CD8-positive, alpha-beta memory T cell (primary cell): ENCODE data around the gene ADIPOR2. TPM values are rescaled to one million over a fixed set of nuclear protein-coding genes. Genes with fewer than 3 reads are reported as not detected.
"Not testable (repeated sequence)": the region's sequence is repeated elsewhere in the genome, so short reads cannot be mapped to it uniquely, and the experiment has no call there.

Source experiments
- CTCF ChIA-PET: fragments of 350-600 bp; sonication (Branson Sonifier 250); formaldehyde crosslinking; loops from one replicate; lab custom pipeline; 2021; ENCODE audit warnings: antibody characterized with exemption; lab: Charles Lee
- POLR2A ChIA-PET: fragments of 350-600 bp; sonication (Branson Sonifier 250); formaldehyde crosslinking; loops from one replicate; lab custom pipeline; 2021; ENCODE audit warnings: antibody characterized with exemption; lab: Charles Lee
- DNase-seq, 5 donors: peaks; one replicate each; pipeline versions ENCODE4 v3.0.0 to v3.0.0-alpha.2; 2020 to 2022; ENCODE audit warnings: mixed read lengths in 1 of 5
- H3K27ac ChIP-seq: one replicate; pipeline ENCODE4 v1.7.0; 2013; ENCODE audit warnings: low read depth, mild to moderate bottlenecking, low read length, moderate library complexity
- H3K27me3 ChIP-seq: 2 replicates; pipeline ENCODE4 v1.7.0; 2013; ENCODE audit warnings: low read length, mild to moderate bottlenecking; ENCODE audit not compliant: insufficient read depth, poor library complexity, severe bottlenecking
- H3K36me3 ChIP-seq: 2 replicates; pipeline ENCODE4 v1.7.0; 2013; ENCODE audit warnings: mild to moderate bottlenecking, low read length, moderate library complexity; ENCODE audit not compliant: insufficient read depth
- H3K4me1 ChIP-seq: 2 replicates; pipeline ENCODE4 v1.7.0; 2013; ENCODE audit warnings: mild to moderate bottlenecking, low read length, moderate library complexity; ENCODE audit not compliant: insufficient read depth
- H3K4me3 ChIP-seq: 2 replicates; pipeline ENCODE4 v1.7.0; 2013; ENCODE audit warnings: mild to moderate bottlenecking, low read length
- H3K9me3 ChIP-seq: 2 replicates; pipeline ENCODE4 v1.7.0; 2013; ENCODE audit warnings: mild to moderate bottlenecking, low read length
- H3K27ac Mint-ChIP-seq, 8 donors: one replicate each; pipeline ENCODE4 v1.8.0; 2020 to 2021; ENCODE audit warnings: mixed read lengths in 8 of 8, mild to moderate bottlenecking in 6 of 8, inconsistent platforms in 3 of 8, moderate library complexity in 3 of 8
- H3K27me3 Mint-ChIP-seq, 2 donors: one replicate each; pipeline ENCODE4 v1.8.0; 2020 to 2021; ENCODE audit warnings: mixed read lengths in 2 of 2, mild to moderate bottlenecking in 1 of 2, moderate library complexity in 1 of 2
- H3K36me3 Mint-ChIP-seq, 3 donors: one replicate each; pipeline ENCODE4 v1.8.0; 2020 to 2021; ENCODE audit warnings: mixed read lengths in 3 of 3, inconsistent platforms in 1 of 3, mild to moderate bottlenecking in 1 of 3
- H3K4me1 Mint-ChIP-seq, 3 donors: one replicate each; pipeline ENCODE4 v1.8.0; 2020 to 2021; ENCODE audit warnings: mixed read lengths in 3 of 3, inconsistent platforms in 1 of 3, mild to moderate bottlenecking in 1 of 3
- H3K4me3 Mint-ChIP-seq, 7 donors: one replicate each; pipeline ENCODE4 v1.8.0; 2020 to 2021; ENCODE audit warnings: mixed read lengths in 7 of 7, mild to moderate bottlenecking in 6 of 7, moderate library complexity in 4 of 7, inconsistent platforms in 2 of 7
- H3K9me3 Mint-ChIP-seq, 5 donors: one replicate each; pipeline ENCODE4 v1.8.0; 2020 to 2022; ENCODE audit warnings: mixed read lengths in 5 of 5, mild to moderate bottlenecking in 3 of 5, moderate library complexity in 2 of 5, inconsistent platforms in 1 of 5
- polyA plus RNA-seq: library from polyadenylated mRNA; unstranded; fragments of 300-500 nt; fragmentation: Illumina TruSeq; gene quantifications from one replicate; pipeline ENCODE4 v1.2.3, GENCODE V29; 2021
- total RNA-seq, 2 experiments: library from RNA; stranded (reverse); gene quantifications; one replicate each; pipeline ENCODE4 v1.2.3, GENCODE V29; 2021

The ADIPOR2 gene
- total and polyA plus RNA-seq, 3 experiments from 2014 or later, result 2.4 to 63.9 (median 54.1) TPM

DNA sequence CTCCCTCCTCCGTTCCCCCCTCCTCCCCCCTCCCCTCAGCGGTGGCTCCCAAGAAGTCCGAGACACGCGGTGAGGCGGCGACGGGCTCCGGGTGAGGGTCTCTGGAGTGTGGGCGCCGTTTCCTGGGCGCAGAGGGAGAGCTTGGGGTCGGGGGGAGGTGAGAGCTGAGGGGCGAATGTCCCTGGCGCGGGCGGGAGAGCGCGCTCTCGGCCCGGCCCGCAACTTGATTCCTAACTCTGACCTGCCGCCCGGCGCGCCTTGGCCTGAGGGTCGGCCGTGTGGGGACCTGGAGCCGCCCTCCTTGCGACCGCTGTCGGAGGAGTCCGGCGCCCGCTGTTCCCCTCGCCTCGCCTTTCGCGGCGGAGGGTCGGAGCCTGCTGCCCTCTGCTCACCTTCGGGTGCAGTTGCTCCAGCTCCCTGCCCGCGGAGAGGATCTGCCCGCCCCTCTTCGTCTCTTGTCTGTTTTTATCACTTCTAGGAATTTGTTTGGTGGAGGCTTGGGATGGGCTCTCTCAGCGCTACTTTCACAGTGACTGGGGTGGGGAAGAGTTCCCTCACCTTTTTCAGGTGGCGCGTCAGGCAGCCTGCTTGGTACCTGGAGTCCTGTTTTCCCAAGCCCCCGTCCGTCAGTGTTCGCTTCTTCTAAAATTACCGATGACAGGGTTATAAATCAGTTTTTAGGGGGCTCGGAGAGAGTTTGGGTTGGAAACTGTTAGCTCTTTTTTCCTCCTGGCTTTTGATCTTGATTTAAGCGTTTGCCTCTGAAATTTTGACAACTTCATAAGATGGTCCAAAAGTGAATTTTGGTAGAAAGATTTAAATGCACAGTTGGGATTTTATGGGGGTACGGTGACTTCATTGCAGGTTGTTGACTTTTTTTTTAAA is 495 bp downstream of the ADIPOR2 start:
- Mint-ChIP-seq H3K4me3 (peak overlapping the region; percentile 87 to 98 (median 90)), H3K4me1 (peaks cover 46 to 55% (median 53%) of the 10 kb centered on the region in 3 donors), H3K27me3 (peaks cover 4 to 6% of the 10 kb centered on the region in 2 donors), H3K36me3 (peaks cover 0 to 22% (median 4%) of the 10 kb centered on the region in 3 donors), H3K9me3 (no peaks in the 10 kb centered on the region), H3K27ac (peak overlapping the region; percentile 91 to 100 (median 98))
- Histone ChIP-seq H3K36me3 (no peaks in the 10 kb centered on the region), H3K4me1 (peaks cover 20% of the 10 kb centered on the region), H3K4me3 (peak overlapping the region; percentile 77), H3K27me3 (no peaks in the 10 kb centered on the region), H3K9me3 (no peaks in the 10 kb centered on the region), H3K27ac (peak overlapping the region; percentile 84)
- POLR2A ChIA-PET, result interaction anchor here (1.0 to 1.9 kb wide), 3 partner anchors 10 to 30 kb away, joined by 3 to 8 read pairs (median 4); no protein-coding TSS in a partner anchor
- CTCF ChIA-PET, result interaction anchor here (0.8 to 3.5 kb wide), 9 partner anchors 9 to 248 kb away, joined by 3 to 10 read pairs (median 4); no protein-coding TSS in a partner anchor
- DNase-seq, result peak in 3 of 5 donors; percentile 9 to 47 (median 35)

GRCh38 chr12:1692226-1692625 is 1.4 kb downstream of the ADIPOR2 start:
- Histone ChIP-seq H3K4me1 (peaks cover 20% of the 10 kb centered on the region), H3K27ac (peak overlapping the region; percentile 84), H3K27me3 (no peaks in the 10 kb centered on the region), H3K4me3 (no peak overlapping the region), H3K9me3 (no peaks in the 10 kb centered on the region), H3K36me3 (no peaks in the 10 kb centered on the region)
- Mint-ChIP-seq H3K4me3 (peak overlapping the region; percentile 87 to 98 (median 90)), H3K36me3 (peaks cover 0 to 22% (median 4%) of the 10 kb centered on the region in 3 donors), H3K27me3 (peaks cover 0 to 2% of the 10 kb centered on the region in 2 donors), H3K4me1 (peaks cover 54 to 64% (median 62%) of the 10 kb centered on the region in 3 donors), H3K27ac (peak overlapping the region in 6 of 8 donors; percentile 91 to 99 (median 94)), H3K9me3 (no peaks in the 10 kb centered on the region)
- ChIA-PET POLR2A (interaction anchor here (1.0 to 1.4 kb wide), 2 partner anchors 11 to 26 kb away, joined by 4 to 6 read pairs; no protein-coding TSS in a partner anchor), CTCF (interaction anchor here (3.5 kb wide), 1 partner anchor 248 kb away, joined by 10 read pairs; no protein-coding TSS in a partner anchor)
- no peak for DNase-seq

DNA sequence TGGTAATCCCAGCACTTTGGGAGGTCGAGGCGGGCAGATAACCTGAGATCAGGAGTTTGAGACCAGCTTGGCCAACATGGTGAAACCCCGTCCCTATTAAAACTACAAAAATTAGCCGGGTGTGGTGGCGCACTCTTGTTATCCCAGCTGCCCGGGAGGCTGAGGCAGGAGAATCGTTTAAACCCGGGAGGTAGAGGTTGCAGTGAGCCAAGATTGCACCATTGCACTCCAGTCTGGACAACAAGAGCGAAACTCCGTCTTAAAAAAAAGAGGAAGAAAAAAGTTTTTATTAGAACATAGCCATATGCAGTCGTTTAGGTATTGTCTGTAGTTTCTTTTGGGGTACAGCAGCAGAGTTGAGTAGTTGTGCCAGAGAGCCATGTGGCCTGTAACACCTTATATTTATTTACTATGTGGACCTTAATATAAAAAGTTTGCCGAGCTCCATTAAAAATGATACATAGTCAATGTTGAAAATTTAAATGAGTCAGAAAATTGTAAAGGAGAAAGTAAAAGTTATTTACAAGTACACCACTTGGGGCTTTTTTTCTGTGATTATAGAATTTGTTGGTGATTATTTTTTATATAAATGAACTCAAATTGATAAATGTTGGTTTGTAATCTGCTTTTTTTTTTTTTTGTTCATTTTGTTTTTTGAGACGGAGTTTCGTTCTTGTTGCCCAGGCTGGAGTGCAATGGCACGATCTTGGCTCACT is 2.2 kb downstream of the ADIPOR2 start:
- H3K27me3 Mint-ChIP-seq, result peaks cover 0 to 2% of the 10 kb centered on the region in 2 donors
- Histone ChIP-seq H3K36me3 (no peaks in the 10 kb centered on the region), H3K4me1 (peaks cover 28% of the 10 kb centered on the region), H3K4me3 (no peak overlapping the region), H3K27me3 (no peaks in the 10 kb centered on the region), H3K9me3 (no peaks in the 10 kb centered on the region), H3K27ac (no peak overlapping the region)
- H3K4me3 Mint-ChIP-seq, result peak overlapping the region in 5 of 7 donors; percentile 4 to 90 (median 17)
- peak overlapping the region in 3 of 8 donors; percentile 18 to 93 (median 27) for H3K27ac Mint-ChIP-seq
- peaks cover 62 to 72% (median 70%) of the 10 kb centered on the region in 3 donors for H3K4me1 Mint-ChIP-seq
- POLR2A ChIA-PET, result interaction anchor here (1.4 kb wide), 1 partner anchor 27 kb away, joined by 6 read pairs; no protein-coding TSS in a partner anchor
- CTCF ChIA-PET, result interaction anchor here (1.3 to 3.5 kb wide), 2 partner anchors 98 to 247 kb away, joined by 3 to 10 read pairs; no protein-coding TSS in a partner anchor
- no peaks in the 10 kb centered on the region for H3K9me3 Mint-ChIP-seq
- H3K36me3 Mint-ChIP-seq, result peaks cover 0 to 22% (median 4%) of the 10 kb centered on the region in 3 donors
- no peak for DNase-seq

DNA sequence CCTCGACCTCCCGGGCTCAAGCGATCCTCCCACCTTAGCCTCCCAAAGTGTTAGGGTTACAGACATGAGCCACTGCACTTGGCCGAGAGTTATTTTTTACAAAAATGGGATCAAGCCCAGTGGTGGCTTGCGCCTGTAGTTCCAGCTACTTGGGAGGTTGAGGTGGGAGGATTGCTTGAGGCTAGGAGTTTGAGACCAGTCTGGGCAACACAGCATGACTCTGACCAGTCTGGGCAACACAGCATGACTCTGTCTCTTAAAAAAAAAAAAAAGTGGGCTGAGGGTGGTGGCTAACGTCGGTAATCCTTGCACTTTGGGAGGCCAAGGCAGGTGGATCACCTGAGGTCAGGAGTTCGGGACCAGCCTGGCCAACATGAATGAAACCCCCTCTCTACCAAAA is 4.2 kb downstream of the ADIPOR2 start:
- H3K36me3 ChIP-seq, POLR2A ChIA-PET, H3K4me3 Mint-ChIP-seq, H3K27ac Mint-ChIP-seq, H3K4me3 ChIP-seq, DNase-seq, H3K27me3 ChIP-seq, H3K27me3 Mint-ChIP-seq, H3K27ac ChIP-seq, H3K9me3 ChIP-seq, H3K9me3 Mint-ChIP-seq: not testable (repeated sequence)
- CTCF ChIA-PET, result interaction anchor here (1.4 kb wide), 1 partner anchor 42 kb away, joined by 4 read pairs; no protein-coding TSS in a partner anchor
- H3K4me1 Mint-ChIP-seq, result peaks cover 66 to 83% (median 83%) of the 10 kb centered on the region in 3 donors
- H3K36me3 Mint-ChIP-seq, result peaks cover 0 to 26% (median 4%) of the 10 kb centered on the region in 3 donors
- H3K4me1 ChIP-seq, result peaks cover 33% of the 10 kb centered on the region

- Mint-ChIP-seq H3K27me3 (no peaks in the 10 kb centered on the region), H3K9me3 (no peaks in the 10 kb centered on the region), H3K36me3 (peaks cover 0 to 20% (median 4%) of the 10 kb centered on the region in 3 donors), H3K4me3 (peak overlapping the region in 2 of 7 donors; percentile 4 to 78), H3K4me1 (peaks cover 66 to 84% (median 82%) of the 10 kb centered on the region in 3 donors), H3K27ac (peak overlapping the region in 3 of 8 donors; percentile 0 to 42 (median 41))
- Histone ChIP-seq H3K27me3 (no peaks in the 10 kb centered on the region), H3K36me3 (no peaks in the 10 kb centered on the region), H3K4me3 (no peak overlapping the region), H3K27ac (no peak overlapping the region), H3K9me3 (no peaks in the 10 kb centered on the region), H3K4me1 (peaks cover 31% of the 10 kb centered on the region)
- POLR2A ChIA-PET, result interaction anchor here (0.7 kb wide), 1 partner anchor 1248 kb away, joined by 4 read pairs; no protein-coding TSS in a partner anchor
- DNase-seq, result no peak
- CTCF ChIA-PET, result no interaction called here
Measured at GRCh38 chr12:1695886-1696670, 5.2 kb downstream of the ADIPOR2 start.

DNA sequence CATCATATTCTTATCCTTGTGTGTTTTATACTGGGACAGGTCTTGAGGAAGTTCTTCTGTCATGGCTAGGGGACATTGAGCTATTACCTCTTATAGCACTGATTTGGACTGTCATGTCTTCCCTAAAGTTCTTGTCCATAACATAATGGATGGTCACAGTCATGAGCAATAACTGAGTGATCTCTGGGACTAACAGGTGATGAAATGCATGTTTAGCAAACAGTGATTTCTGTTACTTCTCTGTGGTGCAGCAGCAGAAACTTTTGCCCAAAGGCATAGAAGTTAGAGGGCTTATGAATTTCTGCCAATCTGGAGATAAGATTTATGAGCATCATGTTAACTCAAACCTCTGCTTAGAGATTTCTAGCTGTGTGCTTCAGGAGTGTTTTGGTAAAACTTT is 5.9 kb downstream of the ADIPOR2 start:
- Histone ChIP-seq H3K36me3 (no peaks in the 10 kb centered on the region), H3K4me1 (peaks cover 28% of the 10 kb centered on the region)
- no peaks in the 10 kb centered on the region for H3K27me3 Mint-ChIP-seq

DNA sequence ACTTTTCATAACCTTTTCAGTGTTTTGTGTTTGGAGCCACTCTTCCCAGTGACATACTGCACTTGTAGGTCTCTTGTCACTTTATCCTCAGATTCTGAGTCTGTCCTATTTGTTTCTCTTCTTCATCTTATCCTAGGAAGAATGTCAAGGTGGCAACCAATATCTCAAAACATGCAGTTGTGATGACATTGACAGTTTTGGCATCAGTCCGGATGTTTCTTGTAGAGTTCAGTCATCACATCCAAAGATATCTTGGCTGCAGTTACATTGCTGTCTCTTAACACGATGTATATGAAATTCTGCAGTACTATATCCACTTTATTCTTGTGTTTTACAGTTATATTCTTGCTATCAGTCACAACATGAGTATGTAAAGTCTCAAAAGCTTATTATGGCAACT is 6.4 kb downstream of the ADIPOR2 start:
- no peak for DNase-seq
- H3K4me1 ChIP-seq, result peaks cover 28% of the 10 kb centered on the region
- Mint-ChIP-seq H3K27me3 (no peaks in the 10 kb centered on the region), H3K36me3 (peaks cover 0 to 14% (median 4%) of the 10 kb centered on the region in 3 donors), H3K4me3 (peak overlapping the region in 2 of 7 donors; percentile 5 to 78), H3K9me3 (no peaks in the 10 kb centered on the region), H3K27ac (peak overlapping the region in 4 of 8 donors; percentile 8 to 52 (median 34)), H3K4me1 (peaks cover 62 to 85% (median 76%) of the 10 kb centered on the region in 3 donors)
- H3K9me3 ChIP-seq, result no peaks in the 10 kb centered on the region
- ChIA-PET POLR2A (no interaction called here), CTCF (interaction anchor here (1.2 to 1.5 kb wide), 2 partner anchors 44 to 94 kb away, joined by 3 read pairs; no protein-coding TSS in a partner anchor)
- H3K27me3 ChIP-seq, result no peaks in the 10 kb centered on the region
- no peak overlapping the region for H3K27ac ChIP-seq
- no peaks in the 10 kb centered on the region for H3K36me3 ChIP-seq
- no peak overlapping the region for H3K4me3 ChIP-seq

More for the DNA sequence above, 5.9 kb downstream of the ADIPOR2 start:
- no peaks in the 10 kb centered on the region for H3K9me3 Mint-ChIP-seq
- Histone ChIP-seq H3K4me3 (no peak overlapping the region), H3K27ac (no peak overlapping the region), H3K27me3 (no peaks in the 10 kb centered on the region), H3K9me3 (no peaks in the 10 kb centered on the region)
- peak overlapping the region in 4 of 8 donors; percentile 0 to 50 (median 34) for H3K27ac Mint-ChIP-seq
- CTCF ChIA-PET, result no interaction called here
- DNase-seq, result no peak
- peak overlapping the region in 1 of 7 donors; percentile 78 for H3K4me3 Mint-ChIP-seq
- POLR2A ChIA-PET, result interaction anchor here (0.7 kb wide), 1 partner anchor 1247 kb away, joined by 4 read pairs; no protein-coding TSS in a partner anchor
- H3K4me1 Mint-ChIP-seq, result peaks cover 63 to 85% (median 77%) of the 10 kb centered on the region in 3 donors
- H3K36me3 Mint-ChIP-seq, result peaks cover 0 to 15% (median 4%) of the 10 kb centered on the region in 3 donors
